Epithelial cell of esophagus (primary cell): ENCODE results near the gene TRMT11.
"Not testable (repeated sequence)": the region's sequence is repeated elsewhere in the genome, so short reads cannot be mapped to it uniquely, and the experiment has no call there.

Experiments
- DNase-seq: peaks from one replicate; pipeline ENCODE4 v3.0.0; 2010; ENCODE audit warnings: low read depth
- H3K4me3 ChIP-seq: 2 replicates; pipeline ENCODE4 v1.5.1; 2011; ENCODE audit warnings: mild to moderate bottlenecking, low read length, control low read depth
- CTCF ChIP-seq: IDR thresholded peaks from 2 replicates; pipeline ENCODE4 v1.5.1; 2011; ENCODE audit warnings: low read depth, mild to moderate bottlenecking, low read length, control low read depth, inconsistent platforms; ENCODE audit not compliant: insufficient read depth; ENCODE audit errors: missing control alignments

Gene TRMT11

GRCh38 chr6:126010040-126010439, 23.7 kb downstream of the TRMT11 start:
- no peak for TF ChIP-seq CTCF
- H3K4me3 ChIP-seq = no peak overlapping the region
- DNase-seq = no peak

- no peak for DNase-seq
- H3K4me3 ChIP-seq = no peak overlapping the region
- TF ChIP-seq CTCF = no peak
Measured at GRCh38 chr6:126015863-126016262, 29.5 kb downstream of the TRMT11 start.

GRCh38 chr6:126016591-126016990, 30.3 kb downstream of the TRMT11 start:
- no peak for TF ChIP-seq CTCF
- no peak overlapping the region for H3K4me3 ChIP-seq
- DNase-seq = no peak

DNA sequence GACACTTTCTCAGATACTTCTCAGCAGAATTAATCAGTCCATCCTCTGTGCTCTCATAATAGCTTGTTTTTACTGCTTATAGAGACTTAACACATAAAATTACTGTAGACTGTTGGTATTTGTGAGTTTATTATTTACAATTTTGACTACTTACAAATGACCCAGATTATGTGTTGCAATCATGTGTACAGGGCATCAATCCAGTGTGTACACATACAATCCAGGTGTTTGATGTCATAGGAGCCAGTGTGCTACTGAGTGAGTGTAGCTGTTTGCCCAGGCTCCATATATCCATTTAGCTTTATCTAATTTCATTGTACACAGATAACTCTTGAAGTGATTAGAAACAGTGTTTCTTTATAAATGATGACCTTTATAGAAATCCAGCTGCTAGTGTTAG, 31.3 kb downstream of the TRMT11 start:
- H3K4me3 ChIP-seq = no peak overlapping the region
- DNase-seq = peak; percentile 8
- TF ChIP-seq CTCF = no peak

GRCh38 chr6:126020305-126021050, 34.1 kb downstream of the TRMT11 start:
- no peak overlapping the region for H3K4me3 ChIP-seq
- DNase-seq = no peak
- TF ChIP-seq CTCF = no peak

DNA sequence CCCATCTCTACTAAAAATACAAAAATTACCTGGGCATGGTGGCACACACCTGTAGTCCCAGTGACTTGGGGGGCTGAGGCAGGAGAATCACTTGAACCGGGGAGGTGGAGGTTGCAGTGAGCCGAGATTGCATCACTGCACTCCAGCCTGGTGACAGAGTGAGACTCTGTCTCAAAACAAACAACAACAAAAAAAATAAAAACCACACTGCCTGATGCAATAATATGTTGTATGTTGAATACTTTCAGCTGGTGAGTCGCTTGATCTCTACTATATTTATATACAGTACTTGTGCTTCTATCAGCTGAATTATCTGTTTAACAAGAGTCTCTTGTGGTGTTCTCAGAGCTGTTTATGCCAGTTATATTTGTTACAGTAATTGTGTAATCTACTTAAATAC, 37.1 kb downstream of the TRMT11 start:
- peak; percentile 60 for DNase-seq

GRCh38 chr6:126026001-126026400, 39.7 kb downstream of the TRMT11 start:
- H3K4me3 ChIP-seq = no peak overlapping the region
- TF ChIP-seq CTCF = no peak
- no peak for DNase-seq

More for the DNA sequence above, 37.1 kb downstream of the TRMT11 start:
- H3K4me3 ChIP-seq = not testable (repeated sequence)

GRCh38 chr6:126027601-126028000, 41.3 kb downstream of the TRMT11 start:
- TF ChIP-seq CTCF = no peak
- H3K4me3 ChIP-seq = no peak overlapping the region
- DNase-seq = no peak
